Measurements from ENCODE around the gene FAM98B.

GRCh38 chr15:38486936-38487335 lies 33.0 kb downstream of the FAM98B start:
- TF ChIP-seq EZH2 (optimal IDR thresholded peaks at IDR 0.05; ENCODE audit: low read depth, low read length), result no peak
- TF ChIP-seq CTCF (IDR thresholded peaks at IDR 0.05; ENCODE audit: low read length), result no peak
- no peak for TF ChIP-seq EZH2phosphoT487 (IDR thresholded peaks at IDR 0.05; ENCODE audit: low read length)

All from MM.1S (cell line).